D721Med (cell line): ENCODE measurements around the gene TMEM115.

ENCODE experiments used
- DNase-seq: peaks from one replicate; pipeline ENCODE4 v3.0.0; 2011; ENCODE audit warnings: low spot score; ENCODE audit not compliant: insufficient read length
- FAIRE-seq: peaks from 2 replicates; lab custom pipeline; 2011; peaks lifted over from hg19 to GRCh38; lab: Jason Lieb, UNC
- TF ChIP-seq, protein P1 (sequence below): IDR thresholded peaks from 2 replicates; pipeline ENCODE4 v1.5.1; 2012; ENCODE audit warnings: mild to moderate bottlenecking, control low read depth; ENCODE audit not compliant: insufficient read depth; ENCODE audit errors: missing control alignments

Gene TMEM115

DNA sequence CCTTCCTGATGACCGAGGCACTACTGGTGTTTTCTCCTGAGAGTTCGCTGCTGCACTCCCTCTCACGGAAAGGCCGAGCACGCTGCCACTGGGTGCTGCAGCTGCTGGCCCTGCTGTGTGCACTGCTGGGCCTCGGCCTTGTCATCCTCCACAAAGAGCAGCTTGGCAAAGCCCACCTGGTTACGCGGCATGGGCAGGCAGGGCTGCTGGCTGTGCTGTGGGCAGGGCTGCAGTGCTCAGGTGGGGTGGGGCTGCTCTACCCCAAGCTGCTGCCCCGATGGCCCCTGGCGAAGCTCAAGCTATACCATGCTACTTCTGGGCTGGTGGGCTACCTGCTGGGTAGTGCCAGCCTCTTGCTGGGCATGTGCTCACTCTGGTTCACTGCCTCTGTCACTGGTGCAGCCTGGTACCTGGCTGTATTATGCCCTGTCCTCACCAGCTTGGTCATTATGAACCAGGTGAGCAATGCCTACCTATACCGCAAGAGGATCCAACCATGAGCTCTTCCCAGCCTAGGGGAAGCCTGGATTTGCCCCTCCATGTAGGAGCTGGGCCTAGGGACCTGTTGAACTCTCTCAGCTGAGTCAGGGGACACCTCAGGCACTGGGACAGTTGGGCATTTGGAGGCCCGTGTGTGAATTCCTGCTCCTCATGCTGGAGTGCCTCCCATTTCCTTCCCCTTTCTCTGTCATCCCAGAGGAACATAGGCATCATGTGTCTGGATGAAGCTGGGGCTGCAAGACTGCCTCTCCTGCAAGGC is 5.9 kb downstream of the TMEM115 start:
- TF ChIP-seq, protein P1, sequence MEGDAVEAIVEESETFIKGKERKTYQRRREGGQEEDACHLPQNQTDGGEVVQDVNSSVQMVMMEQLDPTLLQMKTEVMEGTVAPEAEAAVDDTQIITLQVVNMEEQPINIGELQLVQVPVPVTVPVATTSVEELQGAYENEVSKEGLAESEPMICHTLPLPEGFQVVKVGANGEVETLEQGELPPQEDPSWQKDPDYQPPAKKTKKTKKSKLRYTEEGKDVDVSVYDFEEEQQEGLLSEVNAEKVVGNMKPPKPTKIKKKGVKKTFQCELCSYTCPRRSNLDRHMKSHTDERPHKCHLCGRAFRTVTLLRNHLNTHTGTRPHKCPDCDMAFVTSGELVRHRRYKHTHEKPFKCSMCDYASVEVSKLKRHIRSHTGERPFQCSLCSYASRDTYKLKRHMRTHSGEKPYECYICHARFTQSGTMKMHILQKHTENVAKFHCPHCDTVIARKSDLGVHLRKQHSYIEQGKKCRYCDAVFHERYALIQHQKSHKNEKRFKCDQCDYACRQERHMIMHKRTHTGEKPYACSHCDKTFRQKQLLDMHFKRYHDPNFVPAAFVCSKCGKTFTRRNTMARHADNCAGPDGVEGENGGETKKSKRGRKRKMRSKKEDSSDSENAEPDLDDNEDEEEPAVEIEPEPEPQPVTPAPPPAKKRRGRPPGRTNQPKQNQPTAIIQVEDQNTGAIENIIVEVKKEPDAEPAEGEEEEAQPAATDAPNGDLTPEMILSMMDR, result no peak
- DNase-seq (no peak), FAIRE-seq (no peak)

GRCh38 chr3:50352781-50353180 is 6.5 kb downstream of the TMEM115 start:
- TF ChIP-seq, protein P1, result peak; percentile 18
- no peak for DNase-seq
- FAIRE-seq, result no peak

DNA sequence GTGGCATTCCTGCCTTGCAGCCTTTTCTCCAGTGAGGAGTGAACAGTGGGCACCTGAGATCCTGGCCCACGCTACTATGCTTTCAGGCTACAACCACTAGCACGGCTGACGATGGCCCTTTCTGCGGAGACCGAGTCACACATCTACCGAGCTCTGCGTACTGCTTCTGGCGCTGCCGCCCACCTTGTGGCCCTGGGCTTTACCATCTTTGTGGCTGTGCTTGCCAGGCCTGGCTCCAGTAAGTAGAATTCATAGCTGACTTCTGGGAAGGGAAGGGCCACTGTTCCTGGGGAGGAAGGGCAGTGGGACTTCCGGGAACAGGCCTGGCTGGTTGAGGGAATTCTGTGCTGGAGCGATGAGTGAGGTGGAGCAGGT is 8.0 kb downstream of the TMEM115 start:
- FAIRE-seq, result no peak

GRCh38 chr3:50350527-50351322 is 8.6 kb downstream of the TMEM115 start, which contains the start of the genes CYB561D2 and NPRL2:
CYB561D2 (plus strand) TSS chr3:50350862; CDS start chr3:50351434, 572 bp downstream.
NPRL2 (minus strand) TSS chr3:50350775; CDS start chr3:50350652, 123 bp downstream.
- peak; percentile 100 for DNase-seq
- TF ChIP-seq, protein P1, result no peak
- FAIRE-seq, result no peak

More for the DNA sequence above, 8.0 kb downstream of the TMEM115 start:
- TF ChIP-seq, protein P1, result no peak
- no peak for DNase-seq

DNA sequence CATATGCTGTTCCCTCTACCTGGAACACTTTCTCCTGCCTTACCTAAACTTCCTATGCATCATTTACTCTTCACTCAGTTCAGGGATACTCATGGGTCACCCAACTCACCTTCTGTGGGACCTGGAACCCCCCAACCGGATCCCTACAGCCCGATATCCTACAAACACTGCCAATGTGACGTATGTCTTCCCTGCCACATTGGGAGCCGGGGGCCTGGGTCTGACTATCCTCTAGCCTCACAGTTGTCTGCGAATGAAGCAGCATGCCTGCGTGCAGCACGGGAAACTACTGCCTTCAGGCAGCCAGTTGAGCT is 9.2 kb downstream of the TMEM115 start:
- DNase-seq (no peak), FAIRE-seq (no peak)
- TF ChIP-seq, protein P1, result no peak

GRCh38 chr3:50347187-50347813 is 12.0 kb downstream of the TMEM115 start:
- DNase-seq (peak; percentile 66), FAIRE-seq (no peak)
- TF ChIP-seq, protein P1, result peak; percentile 59
